Activated CD8-positive, alpha-beta memory T cell treated with anti-CD3 and anti-CD28 coated beads for 4 hours (primary cell): ENCODE measurements around the gene PTPN11.
A peak's percentile ranks its signal among the peaks of the same experiment; 100 is the strongest.
"Not testable (repeated sequence)": the region's sequence is repeated elsewhere in the genome, so short reads cannot be mapped to it uniquely, and the experiment has no call there.

ENCODE experiments used
- DNase-seq, 2 donors: peaks; one replicate each; pipeline ENCODE4 v3.0.0-alpha.2; 2020; ENCODE audit warnings: low read depth in 2 of 2

PTPN11 gene

GRCh38 chr12:112418608-112419296 lies at the start of gene PTPN11:
Gene PTPN11 (plus strand): TSS chr12:112418947. CDS start chr12:112419112, 165 bp downstream.
- peak; percentile 83 to 85 for DNase-seq

- DNase-seq = no peak
These were observed 48.5 kb upstream of the PTPN11 start for GRCh38 chr12:112370199-112370598.

DNA sequence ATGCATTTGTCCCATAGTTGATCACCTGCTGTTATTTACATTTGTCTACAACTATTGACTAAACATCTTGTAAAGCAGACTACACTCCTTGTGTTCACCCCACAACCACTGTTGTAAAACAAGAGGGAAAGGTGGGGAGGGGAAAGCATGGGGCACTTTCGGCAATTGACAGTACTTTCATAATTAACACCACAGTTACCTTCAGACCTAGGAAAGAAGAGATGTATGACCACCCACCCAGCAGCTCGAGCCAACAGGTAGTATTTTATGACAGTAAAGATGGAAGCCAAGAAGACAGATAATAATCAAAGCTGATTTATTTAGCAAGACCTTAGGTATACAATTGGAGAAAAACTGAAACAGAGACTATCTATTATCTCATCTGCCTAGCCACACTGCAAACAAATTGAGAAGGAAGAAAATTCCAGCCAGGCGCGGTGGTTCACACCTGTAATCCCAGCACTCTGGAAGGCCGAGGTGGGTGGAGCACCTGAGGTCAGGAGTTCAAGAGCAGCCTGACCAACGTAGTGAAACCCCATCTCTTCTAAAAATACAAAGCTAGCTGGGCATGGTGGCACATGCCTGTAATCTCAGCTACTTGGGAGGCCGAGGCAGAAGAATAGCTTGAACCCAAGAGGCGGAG lies 47.8 kb upstream of the PTPN11 start:
- DNase-seq = no peak

GRCh38 chr12:112374166-112374740 lies 44.5 kb upstream of the PTPN11 start:
- DNase-seq = no peak

DNA sequence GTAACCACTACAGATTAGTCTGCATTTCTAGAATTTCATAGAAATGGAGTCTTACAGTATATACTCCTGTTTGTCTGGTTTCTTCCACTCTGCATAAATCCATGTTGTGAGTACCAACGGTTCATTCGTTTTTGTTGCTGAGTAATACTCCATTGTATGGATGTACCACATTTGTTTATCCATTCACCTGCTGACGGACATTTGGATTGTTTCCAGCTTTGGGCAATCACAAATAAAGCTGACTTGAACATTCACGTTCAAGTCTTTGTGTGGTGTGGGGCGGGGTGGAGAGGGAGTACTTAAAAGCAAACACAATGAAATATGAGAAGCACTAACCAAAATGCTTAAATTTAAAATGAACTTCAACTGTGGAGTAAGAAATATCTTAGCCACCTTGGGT lies 43.6 kb upstream of the PTPN11 start:
- no peak for DNase-seq

DNA sequence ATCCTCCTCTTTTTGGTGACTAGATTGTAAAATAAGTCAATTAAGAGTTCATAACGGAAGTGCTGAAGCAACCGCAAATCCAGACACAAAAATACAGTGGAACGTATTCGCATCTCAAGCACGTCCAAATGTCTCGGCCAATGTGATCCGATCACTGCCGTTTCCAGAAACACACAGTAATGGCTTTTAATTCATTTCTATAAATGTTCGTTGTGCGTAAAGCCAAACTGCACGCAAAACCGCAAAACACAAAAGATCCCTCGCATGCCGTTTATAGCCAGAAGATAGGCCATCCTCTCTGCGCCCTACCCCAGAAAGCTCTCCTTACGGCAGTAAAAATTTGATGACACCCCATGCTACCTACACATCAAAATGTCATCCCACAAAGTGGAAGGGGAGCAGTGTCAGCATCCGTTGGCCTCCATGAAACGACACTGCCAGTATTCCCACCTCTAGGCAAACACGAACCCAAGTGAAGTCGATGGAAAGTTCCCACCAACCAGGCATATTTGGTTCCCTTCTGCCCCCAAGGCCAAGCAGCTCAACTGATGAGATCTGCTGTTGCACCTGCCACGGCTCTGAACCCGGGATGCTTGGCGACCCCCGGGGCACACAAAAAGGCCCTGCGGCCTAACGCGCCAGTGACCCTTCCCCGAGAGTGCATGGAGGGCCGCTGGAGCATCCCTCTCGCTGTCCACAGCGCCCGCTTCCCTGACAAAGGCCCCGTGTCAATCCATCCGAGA lies 37.9 kb upstream of the PTPN11 start:
- no peak for DNase-seq

DNA sequence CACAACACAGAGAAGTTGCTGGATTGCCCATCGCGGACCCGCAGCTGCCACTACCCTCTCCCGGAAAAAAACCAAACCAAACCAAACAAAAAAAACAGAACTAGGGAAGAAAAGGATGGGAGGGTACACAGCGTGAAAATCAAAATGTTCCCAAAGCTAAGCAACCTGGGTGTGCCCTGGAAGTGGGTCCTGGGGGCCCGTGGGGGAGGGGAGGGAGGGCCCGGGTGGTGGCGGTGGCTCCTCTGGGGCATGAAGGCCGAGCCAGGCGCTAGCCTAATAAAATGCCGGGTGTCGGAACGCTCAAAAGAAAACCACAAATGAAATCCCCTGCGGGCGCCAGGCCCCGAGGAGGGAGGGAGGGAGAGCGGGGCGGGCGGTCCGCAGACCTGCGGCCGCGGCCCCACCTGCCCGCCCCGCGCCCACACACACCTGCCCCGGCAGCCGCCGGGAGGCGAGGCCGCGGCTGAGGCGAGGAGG lies 37.3 kb upstream of the PTPN11 start:
- DNase-seq = no peak

DNA sequence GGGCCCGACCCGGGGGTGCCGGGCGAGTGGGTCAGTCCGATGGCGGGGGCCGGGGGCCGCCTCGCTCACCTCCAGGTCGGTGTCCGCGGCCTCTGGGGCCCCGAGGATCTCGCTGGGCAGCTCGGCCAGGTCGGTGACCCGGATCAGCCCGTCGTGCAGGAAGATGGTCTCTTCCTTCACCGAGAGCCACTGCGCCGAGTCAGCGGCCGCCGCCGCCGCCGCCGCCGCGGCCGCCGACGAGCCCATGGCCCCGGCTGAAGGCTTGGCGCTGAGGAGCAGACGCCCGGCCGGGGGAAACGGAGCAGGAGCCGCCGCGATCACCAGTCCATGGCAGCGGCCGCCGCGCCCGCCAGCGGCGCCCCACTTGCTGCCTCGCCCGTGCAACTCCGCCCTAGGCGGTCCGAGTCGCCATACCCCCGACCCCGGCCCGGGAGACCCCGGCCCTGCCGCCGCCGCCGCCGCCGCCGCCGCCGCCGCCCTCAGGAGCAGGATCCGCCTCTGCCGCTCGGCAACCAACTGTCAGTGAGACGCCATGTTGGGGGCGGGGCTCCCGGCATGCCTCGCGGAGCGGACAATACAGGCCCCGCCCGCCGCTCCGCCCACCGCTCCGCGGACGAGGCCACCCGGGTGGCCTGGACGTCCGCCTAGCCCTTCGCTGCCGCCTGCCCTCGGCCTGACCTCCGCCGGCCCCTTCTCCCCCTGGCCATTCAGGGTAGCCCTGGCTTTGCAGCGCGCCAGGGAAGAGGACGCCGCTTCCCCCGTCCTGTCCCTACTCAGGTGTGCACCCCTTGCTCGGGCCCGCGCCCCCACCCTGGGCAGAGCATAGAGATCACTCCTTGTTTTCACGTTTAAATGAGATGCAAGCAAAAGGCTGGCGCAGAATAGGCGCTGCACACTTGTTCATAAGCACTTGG lies 36.6 kb upstream of the PTPN11 start, which contains the start of gene HECTD4:
Gene HECTD4, minus strand, starts transcription at position 549 of the 914 bp plus-strand sequence. Its CDS starts 303 bp downstream, at position 246.
- DNase-seq = peak; percentile 83 to 85

GRCh38 chr12:112382866-112383265 lies 35.9 kb upstream of the PTPN11 start:
- DNase-seq = no peak

DNA sequence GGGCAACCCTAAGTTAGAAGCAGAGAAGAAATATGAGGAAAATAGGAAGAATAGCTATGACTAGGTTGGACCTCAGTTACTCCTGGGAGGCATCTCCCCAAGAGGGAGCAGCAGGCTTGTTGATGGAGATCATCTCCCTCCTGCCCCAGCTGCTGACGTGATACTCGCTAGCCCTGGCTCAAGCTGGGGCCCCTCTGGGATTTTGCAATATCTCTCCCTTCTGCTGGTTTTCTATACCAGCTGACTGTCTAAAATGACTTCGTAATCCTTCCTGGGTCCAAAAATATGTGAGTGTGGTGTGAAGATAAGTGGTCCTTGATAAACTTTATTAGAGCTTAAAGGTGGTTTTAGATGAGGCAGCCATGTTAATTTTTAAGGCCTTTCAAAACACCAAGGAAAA lies 32.0 kb upstream of the PTPN11 start:
- no peak for DNase-seq

DNA sequence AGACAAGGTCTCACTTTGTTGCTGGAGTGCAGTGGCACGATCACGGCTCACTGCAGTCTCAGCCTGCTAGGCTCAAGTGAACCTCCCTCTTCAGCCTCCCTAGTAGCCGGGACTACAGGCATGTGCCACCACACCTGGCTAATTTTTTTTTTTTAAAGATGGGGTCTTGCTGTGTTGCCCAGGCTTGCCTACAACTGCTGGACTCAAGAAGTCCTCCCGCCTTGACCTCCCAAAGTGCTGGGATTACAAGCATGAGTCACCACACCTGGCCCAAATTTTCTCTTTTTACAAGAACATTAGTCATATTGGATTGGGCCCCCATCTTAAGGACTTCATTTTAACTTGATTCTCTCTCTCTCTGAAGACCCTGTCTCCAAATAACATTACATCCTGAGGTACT lies 29.5 kb upstream of the PTPN11 start:
- no peak for DNase-seq

DNA sequence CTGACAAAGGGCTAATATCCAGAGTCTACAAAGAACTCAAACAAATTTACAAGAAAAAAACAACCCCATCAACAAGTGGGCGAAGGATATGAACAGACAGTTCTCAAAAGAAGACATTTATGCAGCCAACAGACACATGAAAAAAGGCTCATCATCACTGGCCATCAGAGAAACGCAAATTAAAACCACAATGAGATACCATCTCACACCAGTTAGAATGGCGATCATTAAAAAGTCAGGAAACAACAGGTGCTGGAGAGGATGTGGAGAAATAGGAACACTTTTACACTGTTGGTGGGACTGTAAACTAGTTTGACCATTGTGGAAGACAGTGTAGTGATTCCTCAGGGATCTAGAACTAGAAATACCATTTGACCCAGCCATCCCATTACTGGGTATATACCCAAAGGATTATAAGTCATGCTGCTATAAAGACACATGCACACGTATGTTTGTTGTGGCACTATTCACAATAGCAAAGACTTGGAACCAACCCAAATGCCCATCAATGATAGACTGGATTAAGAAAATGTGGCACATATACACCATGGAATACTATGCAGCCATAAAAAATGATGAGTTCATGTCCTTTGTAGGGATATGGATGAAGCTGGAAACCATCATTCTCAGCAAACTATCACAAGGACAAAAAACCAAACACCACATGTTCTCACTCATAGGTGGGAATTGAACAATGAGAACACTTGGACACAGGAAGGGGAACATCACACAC lies 28.7 kb upstream of the PTPN11 start:
- DNase-seq = not testable (repeated sequence)

DNA sequence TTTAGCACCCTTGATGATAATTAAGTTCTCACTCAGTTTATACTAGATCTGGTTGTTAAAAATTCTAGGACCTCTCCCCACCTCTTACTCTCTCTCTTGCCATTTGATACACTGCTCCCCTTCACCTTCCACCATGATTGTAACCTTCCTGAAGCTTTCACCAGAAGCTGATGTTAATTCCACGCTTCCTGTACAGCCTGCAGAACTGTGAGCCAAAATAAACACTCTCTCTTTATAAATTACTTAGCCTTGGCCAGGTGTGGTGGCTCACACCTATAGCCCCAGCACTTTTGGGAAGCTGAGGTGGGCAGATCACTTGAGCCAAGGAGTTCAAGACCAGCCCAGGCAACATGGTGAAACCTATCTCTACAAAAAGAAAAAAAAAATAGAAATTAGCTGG lies 25.4 kb upstream of the PTPN11 start:
- DNase-seq = no peak

GRCh38 chr12:112401054-112401453 lies 17.7 kb upstream of the PTPN11 start:
- DNase-seq = no peak

- DNase-seq = no peak
These were observed 16.7 kb upstream of the PTPN11 start for GRCh38 chr12:112401903-112402498.

- no peak for DNase-seq
These were observed 11.9 kb upstream of the PTPN11 start for GRCh38 chr12:112406519-112407488.

- not testable (repeated sequence) for DNase-seq
These were observed 11.1 kb upstream of the PTPN11 start for GRCh38 chr12:112407683-112408082.

- peak in 1 of 2 donors; percentile 7 for DNase-seq
These were observed 10.1 kb upstream of the PTPN11 start for GRCh38 chr12:112408621-112409020.
